SK-N-SH (cell line): ENCODE data around the gene ANO9. TPM values are rescaled to one million over a fixed set of nuclear protein-coding genes. Genes with fewer than 3 reads are reported as not detected.

Source experiments
- CTCF ChIA-PET: fragments of 300-600, 350-600 bp; formaldehyde crosslinking; extraction: SDS; loops from one replicate; lab custom pipeline; 2021; lab: Yijun Ruan, JAX
- POLR2A ChIA-PET: fragments of 350-600 bp; sonication (Branson Sonifier 250); formaldehyde crosslinking; extraction: SDS; loops from one replicate; lab custom pipeline; 2020; ENCODE audit warnings: antibody characterized with exemption, inconsistent platforms; lab: Yijun Ruan, JAX
- DNase-seq: peaks from one replicate; pipeline ENCODE4 v3.0.0; 2012
- H2AFZ ChIP-seq: fragments of 200-600 bp; sonication (generic); 2 replicates; pipeline ENCODE4 v1.8.1; 2016; ENCODE audit warnings: antibody characterized with exemption, mild to moderate bottlenecking, low read depth
- H3F3A ChIP-seq: fragments of 200-600 bp; sonication (generic); replicated peaks from 2 replicates; pipeline ENCODE3; 2016; ENCODE audit warnings: antibody characterized with exemption, mild to moderate bottlenecking; ENCODE audit not compliant: insufficient read depth
- H3K27ac ChIP-seq, 2 experiments: fragments of 200-500 bp in 1 of 2; fragments of 200-600 bp in 1 of 2; sonication (Bioruptor generic) in 1 of 2; sonication (generic), shearing (Covaris generic) in 1 of 2; 2 replicates each; pipeline versions ENCODE4 v1.5.1 to v1.6.1; 2014 to 2016; ENCODE audit warnings: low read depth in 2 of 2, inconsistent platforms in 1 of 2, low read length in 1 of 2, mild to moderate bottlenecking in 1 of 2, mixed read lengths in 1 of 2
- H3K27me3 ChIP-seq: fragments of 200-600 bp; sonication (generic), shearing (Covaris generic); 2 replicates; pipeline ENCODE4 v1.6.1; 2016; ENCODE audit warnings: mixed run types; ENCODE audit not compliant: insufficient read depth
- H3K36me3 ChIP-seq, 2 experiments: fragments of 200-500 bp in 1 of 2; fragments of 200-600 bp in 1 of 2; sonication (Bioruptor generic) in 1 of 2; sonication (generic) in 1 of 2; replicated peaks in 1 of 2; 2 replicates each; pipeline versions ENCODE3 to v1.5.1; 2014 to 2016; ENCODE audit warnings: low read length in 1 of 2, mild to moderate bottlenecking in 1 of 2; ENCODE audit not compliant: insufficient read depth in 2 of 2, control insufficient read depth in 1 of 2
- H3K4me1 ChIP-seq, 2 experiments: fragments of 200-500 bp in 1 of 2; fragments of 200-600 bp in 1 of 2; sonication (Bioruptor generic) in 1 of 2; sonication (generic), shearing (Covaris generic) in 1 of 2; 2 replicates each; pipeline versions ENCODE4 v1.5.1 to v1.6.1; 2014 to 2016; ENCODE audit warnings: low read depth in 1 of 2, low read length in 1 of 2, mixed run types in 1 of 2; ENCODE audit not compliant: insufficient read depth in 2 of 2, control insufficient read depth in 1 of 2
- H3K4me2 ChIP-seq: fragments of 200-600 bp; sonication (generic), shearing (Covaris generic); 2 replicates; pipeline ENCODE4 v1.6.1; 2017; ENCODE audit warnings: mixed run types
- H3K4me3 ChIP-seq, 2 experiments: fragments of 200-500 bp in 1 of 2; fragments of 200-600 bp in 1 of 2; sonication (Bioruptor generic) in 1 of 2; sonication (generic), shearing (Covaris generic) in 1 of 2; 2 replicates each; pipeline versions ENCODE4 v1.5.1 to v1.8.1; 2014 to 2016; ENCODE audit warnings: low read depth in 2 of 2, inconsistent platforms in 1 of 2, low read length in 1 of 2, mild to moderate bottlenecking in 1 of 2, mixed read lengths in 1 of 2, moderate library complexity in 1 of 2
- H3K79me2 ChIP-seq: fragments of 200-600 bp; sonication (generic); 2 replicates; pipeline ENCODE4 v1.8.1; 2017; ENCODE audit warnings: mild to moderate bottlenecking; ENCODE audit not compliant: insufficient read depth
- H3K9ac ChIP-seq: fragments of 200-600 bp; sonication (generic); 2 replicates; pipeline ENCODE4 v1.6.1; 2017; ENCODE audit warnings: mixed run types
- H3K9me2 ChIP-seq: fragments of 200-600 bp; sonication (generic); 2 replicates; pipeline ENCODE4 v1.6.1; 2017; ENCODE audit warnings: mixed run types
- H3K9me3 ChIP-seq: fragments of 200-600 bp; sonication (generic); 2 replicates; pipeline ENCODE4 v1.6.1; 2017; ENCODE audit warnings: mixed run types, mild to moderate bottlenecking, moderate library complexity
- H4K20me1 ChIP-seq: fragments of 200-600 bp; sonication (generic); 2 replicates; pipeline ENCODE4 v1.6.1; 2017; ENCODE audit warnings: mild to moderate bottlenecking, mixed run types; ENCODE audit not compliant: insufficient read depth
- ELF1 ChIP-seq: IDR thresholded peaks from 2 replicates; pipeline ENCODE4 v1.4.0; 2012
- EP300 ChIP-seq, 2 experiments: IDR thresholded peaks; 2 replicates each; pipeline versions ENCODE4 v1.4.0 to v1.6.1; 2012; ENCODE audit warnings: borderline replicate concordance in 1 of 2, low read depth in 1 of 2, low read length in 1 of 2
- FOSL2 ChIP-seq: IDR thresholded peaks from 2 replicates; pipeline ENCODE4 v1.4.0; 2012; ENCODE audit warnings: low read depth, mild to moderate bottlenecking, moderate library complexity, borderline replicate concordance
- FOXJ3 ChIP-seq: sonication (generic); formaldehyde crosslinking; IDR thresholded peaks from 2 replicates; pipeline ENCODE4 v1.5.1; 2020; ENCODE audit warnings: mild to moderate bottlenecking, missing genetic modification reagents
- FOXM1 ChIP-seq: IDR thresholded peaks from 2 replicates; pipeline ENCODE4 v1.4.0; 2012; ENCODE audit warnings: low read depth, mild to moderate bottlenecking
- GATA2 ChIP-seq: sonication (generic); formaldehyde crosslinking; IDR thresholded peaks from 2 replicates; pipeline ENCODE4 v1.5.0; 2020; ENCODE audit warnings: mild to moderate bottlenecking, missing genetic modification reagents
- IRF3 ChIP-seq: fragments of 150-350 bp; IDR thresholded peaks from 2 replicates; pipeline ENCODE4 v1.6.1; 2016; ENCODE audit warnings: mild to moderate bottlenecking, low read depth, low read length
- JUND ChIP-seq: IDR thresholded peaks from 2 replicates; pipeline ENCODE4 v1.4.0; 2012
- MAX ChIP-seq: IDR thresholded peaks from 2 replicates; pipeline ENCODE4 v1.4.0; 2012; ENCODE audit warnings: low read depth
- MEF2A ChIP-seq: IDR thresholded peaks from 2 replicates; pipeline ENCODE4 v1.4.0; 2012; ENCODE audit warnings: low read depth, borderline replicate concordance
- NFIC ChIP-seq: IDR thresholded peaks from 2 replicates; pipeline ENCODE4 v1.4.0; 2012; ENCODE audit warnings: borderline replicate concordance
- POLR2AphosphoS5 ChIP-seq: IDR thresholded peaks from 2 replicates; pipeline ENCODE4 v1.6.1; 2012; ENCODE audit warnings: low read depth, low read length
- RAD21 ChIP-seq: IDR thresholded peaks from 2 replicates; pipeline ENCODE4 v1.6.1; 2012; ENCODE audit warnings: mild to moderate bottlenecking, low read length
- RCOR1 ChIP-seq: fragments of 150-350 bp; IDR thresholded peaks from 2 replicates; pipeline ENCODE4 v1.6.1; 2017; ENCODE audit warnings: antibody characterized with exemption, low read length
- REST ChIP-seq: IDR thresholded peaks from 2 replicates; pipeline ENCODE4 v1.6.1; 2012; ENCODE audit warnings: mild to moderate bottlenecking, low read depth, low read length, moderate library complexity
- RFX5 ChIP-seq: IDR thresholded peaks from 2 replicates; pipeline ENCODE4 v1.6.1; 2012; ENCODE audit warnings: mild to moderate bottlenecking, improper control_type of control experiment, low read length
- SIN3A ChIP-seq: IDR thresholded peaks from 2 replicates; pipeline ENCODE4 v1.6.1; 2012; ENCODE audit warnings: low read depth, mild to moderate bottlenecking, low read length, moderate library complexity, borderline replicate concordance
- SMC3 ChIP-seq: IDR thresholded peaks from 2 replicates; pipeline ENCODE4 v1.6.1; 2012; ENCODE audit warnings: low read depth, low read length, improper control_type of control experiment
- TAF1 ChIP-seq: IDR thresholded peaks from 2 replicates; pipeline ENCODE4 v1.6.1; 2012; ENCODE audit warnings: low read depth, mild to moderate bottlenecking, low read length, moderate library complexity, borderline replicate concordance
- TCF12 ChIP-seq: IDR thresholded peaks from 2 replicates; pipeline ENCODE4 v1.4.0; 2012
- TEAD4 ChIP-seq: IDR thresholded peaks from 2 replicates; pipeline ENCODE4 v1.4.0; 2012; ENCODE audit warnings: mild to moderate bottlenecking, borderline replicate concordance; ENCODE audit not compliant: insufficient read depth
- WGBS: methylation state at CpG from one replicate; pipeline ENCODE4 v1.1.6; 2017; ENCODE audit warnings: low lambda C conversion rate; 5-methylcytosine and 5-hydroxymethylcytosine counted together
- polyA plus RNA-seq, 3 experiments: library from polyadenylated mRNA; depleted of rRNA; stranded (reverse); fragments of >200 nt; gene quantifications; 2 replicates each; pipeline ENCODE4 v1.2.3, GENCODE V29; 2012

Gene ANO9
- polyA plus RNA-seq, 1 of the 3 experiments (the other 2 are of a cell fraction) = 0.12 TPM

GRCh38 chr11:453564-453963 is 11.8 kb upstream of the ANO9 start:
- POLR2A ChIA-PET = no interaction called here
- no peak overlapping the region for H2AFZ ChIP-seq
- TF ChIP-seq POLR2AphosphoS5 (no peak), IRF3 (no peak), SIN3A (no peak), RFX5 (no peak), FOXM1 (no peak), TAF1 (no peak), MAX (no peak)
- TF ChIP-seq, all 33 proteins: peak for 0
- WGBS = 94% methylated on average over 13 of the region's 13 CpGs
- Histone ChIP-seq H3F3A (peaks cover 5% of the 10 kb centered on the region), H3K27me3 (no peaks in the 10 kb centered on the region), H3K4me3 (no peak overlapping the region), H3K79me2 (peaks cover 68% of the 10 kb centered on the region), H4K20me1 (peaks cover 14% of the 10 kb centered on the region), H3K27ac (no peak overlapping the region), H3K9me3 (no peaks in the 10 kb centered on the region), H3K9me2 (no peaks in the 10 kb centered on the region), H3K36me3 (peaks cover 6 to 16% of the 10 kb centered on the region in 2 experiments), H3K9ac (no peak overlapping the region), H3K4me1 (peaks cover 6 to 22% of the 10 kb centered on the region in 2 experiments; a peak in 2 of 4 replicates), H3K4me2 (no peak overlapping the region)
- CTCF ChIA-PET = interaction anchor here (2.1 kb wide), 1 partner anchor 57 kb away, joined by 8 read pairs; no protein-coding TSS in a partner anchor
- no peak for DNase-seq

GRCh38 chr11:452916-453527 is 11.2 kb upstream of the ANO9 start:
- no peak overlapping the region for H3K4me2 ChIP-seq
- no peaks in the 10 kb centered on the region for H3K27me3 ChIP-seq
- ChIA-PET CTCF (interaction anchor here (2.1 kb wide), 1 partner anchor 56 kb away, joined by 8 read pairs; no protein-coding TSS in a partner anchor), POLR2A (no interaction called here)
- TF ChIP-seq TCF12 = no peak
- no peak for TF ChIP-seq GATA2
- TF ChIP-seq FOSL2 = no peak
- no peak for TF ChIP-seq NFIC
- TF ChIP-seq RCOR1 = no peak
- TF ChIP-seq MEF2A = no peak
- TF ChIP-seq FOXJ3 (CRISPR knock-in tag) = no peak
- no peak for TF ChIP-seq RAD21
- TF ChIP-seq IRF3 = no peak
- no peak for TF ChIP-seq REST
- TF ChIP-seq TEAD4 = no peak
- no peak for TF ChIP-seq SIN3A
- no peak for TF ChIP-seq TAF1
- TF ChIP-seq ELF1 = no peak
- no peak for TF ChIP-seq EP300 (IDR thresholded peaks at IDR 0.05; ENCODE audit: borderline replicate concordance in 1 of 2, low read depth in 1 of 2, low read length in 1 of 2)
- TF ChIP-seq POLR2AphosphoS5 = no peak
- no peak for TF ChIP-seq JUND
- no peak for TF ChIP-seq MAX
- no peak for TF ChIP-seq SMC3
- H3K9me3 ChIP-seq = no peaks in the 10 kb centered on the region
- peaks cover 6 to 16% of the 10 kb centered on the region in 2 experiments for H3K36me3 ChIP-seq
- H3K4me3 ChIP-seq = no peak overlapping the region
- DNase-seq = no peak
- WGBS = 95% methylated on average over 19 of the region's 19 CpGs
- no peak overlapping the region for H2AFZ ChIP-seq
- no peaks in the 10 kb centered on the region for H3K9me2 ChIP-seq
- H3F3A ChIP-seq = peaks cover 10% of the 10 kb centered on the region
- H3K9ac ChIP-seq = no peak overlapping the region
- H3K4me1 ChIP-seq = peaks cover 6 to 24% of the 10 kb centered on the region in 2 experiments; a peak in 2 of 4 replicates
- peaks cover 67% of the 10 kb centered on the region for H3K79me2 ChIP-seq
- H3K27ac ChIP-seq = no peak overlapping the region
- peaks cover 14% of the 10 kb centered on the region for H4K20me1 ChIP-seq
